Measurements from ENCODE around the gene DICER1.
"Not testable (repeated sequence)": the region's sequence is repeated elsewhere in the genome, so short reads cannot be mapped to it uniquely, and the experiment has no call there.

GRCh38 chr14:95138455-95138854 is 18.9 kb downstream of the DICER1 start:
- TF ChIP-seq CTCF, EZH2, EZH2phosphoT487 (IDR thresholded peaks at IDR 0.05): not testable (repeated sequence)

Data from neural progenitor cell (in vitro differentiated cells).